Spinal cord (tissue), 10 donors: Measurements from ENCODE around the gene MDK. TPM values are rescaled to one million over a fixed set of nuclear protein-coding genes. Genes with fewer than 3 reads are reported as not detected.
"Not testable (repeated sequence)": the region's sequence is repeated elsewhere in the genome, so short reads cannot be mapped to it uniquely, and the experiment has no call there.

Experiments used
- DNase-seq, 6 donors: peaks; one replicate each; pipeline versions ENCODE4 v3.0.0 to v3.0.0-alpha.2; 2013 to 2015; ENCODE audit warnings: low spot score in 6 of 6, low read depth in 4 of 6
- H3K27ac ChIP-seq: one replicate; pipeline ENCODE4 v1.5.1; 2013; ENCODE audit warnings: low read depth, low read length, control low read depth
- H3K27me3 ChIP-seq: one replicate; pipeline ENCODE4 v1.6.1; 2013; ENCODE audit warnings: low read length; ENCODE audit not compliant: control insufficient read depth, insufficient read depth
- H3K36me3 ChIP-seq: one replicate; pipeline ENCODE4 v1.6.1; 2013; ENCODE audit warnings: low read length; ENCODE audit not compliant: control insufficient read depth, insufficient read depth
- H3K4me1 ChIP-seq: one replicate; pipeline ENCODE4 v1.6.1; 2013; ENCODE audit warnings: low read length; ENCODE audit not compliant: control insufficient read depth, insufficient read depth
- H3K4me3 ChIP-seq: one replicate; pipeline ENCODE4 v1.5.1; 2013; ENCODE audit warnings: low read depth, low read length, control low read depth
- H3K9me3 ChIP-seq: one replicate; pipeline ENCODE4 v1.6.1; 2013; ENCODE audit warnings: low read length; ENCODE audit not compliant: control insufficient read depth, insufficient read depth
- WGBS: methylation state at CpG from one replicate; pipeline ENCODE4 v1.1.5; 2013; ENCODE audit warnings: missing lambda C conversion rate; ENCODE audit not compliant: insufficient coverage; 5-methylcytosine and 5-hydroxymethylcytosine counted together
- polyA plus RNA-seq, 2 donors: library from polyadenylated mRNA; unstranded; fragments of 120-200 nt; gene quantifications; one replicate each; pipeline ENCODE4 v1.2.1, GENCODE V29; 2013; ENCODE audit not compliant: insufficient read length in 2 of 2
- total RNA-seq, 2 donors: library from RNA; depleted of rRNA in 1 of 2; stranded (reverse); fragments of 120-200 nt in 1 of 2; fragments of >200 nt in 1 of 2; gene quantifications; one replicate each; pipeline versions ENCODE4 v1.2.3 to v1.2.4, GENCODE V29; 2013 to 2014
- donor health status: healthy.

The MDK gene
- total and polyA plus RNA-seq, 4 donors: 47.0 to 423 (median 259) TPM

DNA sequence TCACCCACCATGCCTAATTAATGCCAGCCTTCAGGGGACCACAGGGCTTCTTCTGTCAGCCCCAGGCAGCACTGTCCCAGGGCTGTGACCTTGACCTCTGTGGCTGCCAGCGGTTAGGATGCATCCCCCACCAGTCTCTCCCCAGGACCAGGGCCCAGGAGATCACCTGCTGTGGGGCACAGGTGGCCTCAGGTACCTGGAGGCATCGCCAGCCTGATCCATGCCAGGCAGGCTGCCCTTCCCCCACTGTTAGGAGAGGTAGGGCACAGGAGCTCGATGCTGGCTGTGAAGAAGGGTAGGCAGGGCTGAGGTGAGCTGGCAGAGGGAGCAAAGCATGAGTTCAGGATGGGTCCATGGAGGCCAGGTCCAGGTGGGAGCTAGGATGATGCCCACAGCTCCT lies 16.7 kb upstream of the MDK start:
- peaks cover 76% of the 10 kb centered on the region for H3K36me3 ChIP-seq
- H3K27me3 ChIP-seq: no peaks in the 10 kb centered on the region
- H3K27ac ChIP-seq: no peak overlapping the region
- H3K4me3 ChIP-seq: no peak overlapping the region
- WGBS: 93% methylated on average over 3 of the region's 3 CpGs
- no peaks in the 10 kb centered on the region for H3K9me3 ChIP-seq
- peaks cover 56% of the 10 kb centered on the region for H3K4me1 ChIP-seq
- no peak for DNase-seq

DNA sequence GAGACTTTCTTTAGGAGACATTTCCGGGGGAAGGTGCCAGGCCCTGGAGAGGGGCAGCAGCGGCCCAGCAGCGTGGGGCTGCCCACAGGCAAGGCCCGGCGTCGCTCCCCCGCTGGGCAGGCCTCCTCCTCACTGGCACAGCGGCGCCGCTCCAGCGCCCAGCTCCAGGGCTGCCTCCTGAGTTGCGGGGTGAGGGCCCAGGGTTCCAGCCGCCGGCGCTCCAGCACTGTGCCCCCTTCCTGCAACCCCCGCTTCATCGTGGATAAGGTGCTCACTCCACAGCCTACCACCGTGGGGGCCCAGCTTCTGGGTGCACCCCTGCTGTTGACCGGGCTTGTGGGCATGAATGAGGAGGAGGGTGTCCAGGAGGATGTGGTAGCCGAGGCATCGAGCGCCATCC lies 15.2 kb upstream of the MDK start:
- Histone ChIP-seq H3K9me3 (no peaks in the 10 kb centered on the region), H3K36me3 (peaks cover 83% of the 10 kb centered on the region), H3K4me1 (peaks cover 60% of the 10 kb centered on the region), H3K4me3 (no peak overlapping the region), H3K27me3 (no peaks in the 10 kb centered on the region), H3K27ac (no peak overlapping the region)
- DNase-seq: no peak
- WGBS: 87% methylated on average over 19 of the region's 22 CpGs

DNA sequence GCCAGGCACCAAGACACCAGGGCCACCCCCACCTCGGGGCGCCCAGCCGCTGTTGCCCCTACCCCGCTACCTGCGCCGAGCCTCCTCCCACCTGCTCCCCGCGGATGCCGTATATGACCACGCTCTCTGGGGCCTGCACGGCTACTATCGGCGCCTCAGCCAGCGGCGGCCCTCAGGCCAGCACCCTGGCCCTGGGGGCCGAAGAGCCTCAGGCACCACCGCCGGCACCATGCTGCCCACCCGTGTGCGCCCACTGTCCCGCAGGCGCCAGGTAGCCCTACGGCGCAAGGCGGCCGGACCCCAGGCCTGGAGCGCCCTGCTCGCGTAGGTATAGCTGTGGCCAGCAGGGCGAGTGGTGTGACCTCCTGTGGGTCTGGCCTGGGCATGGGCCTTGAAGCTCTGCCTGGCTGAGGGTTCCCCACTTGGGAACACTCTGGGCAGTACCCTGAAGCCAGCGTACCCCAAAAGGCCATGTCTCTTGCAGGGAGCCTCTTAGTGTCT lies 14.8 kb upstream of the MDK start:
- no peaks in the 10 kb centered on the region for H3K9me3 ChIP-seq
- no peak overlapping the region for H3K27ac ChIP-seq
- no peak for DNase-seq
- peaks cover 84% of the 10 kb centered on the region for H3K36me3 ChIP-seq
- no peak overlapping the region for H3K4me3 ChIP-seq
- H3K4me1 ChIP-seq: peaks cover 56% of the 10 kb centered on the region
- no peaks in the 10 kb centered on the region for H3K27me3 ChIP-seq
- WGBS: 92% methylated on average over 30 of the region's 31 CpGs

DNA sequence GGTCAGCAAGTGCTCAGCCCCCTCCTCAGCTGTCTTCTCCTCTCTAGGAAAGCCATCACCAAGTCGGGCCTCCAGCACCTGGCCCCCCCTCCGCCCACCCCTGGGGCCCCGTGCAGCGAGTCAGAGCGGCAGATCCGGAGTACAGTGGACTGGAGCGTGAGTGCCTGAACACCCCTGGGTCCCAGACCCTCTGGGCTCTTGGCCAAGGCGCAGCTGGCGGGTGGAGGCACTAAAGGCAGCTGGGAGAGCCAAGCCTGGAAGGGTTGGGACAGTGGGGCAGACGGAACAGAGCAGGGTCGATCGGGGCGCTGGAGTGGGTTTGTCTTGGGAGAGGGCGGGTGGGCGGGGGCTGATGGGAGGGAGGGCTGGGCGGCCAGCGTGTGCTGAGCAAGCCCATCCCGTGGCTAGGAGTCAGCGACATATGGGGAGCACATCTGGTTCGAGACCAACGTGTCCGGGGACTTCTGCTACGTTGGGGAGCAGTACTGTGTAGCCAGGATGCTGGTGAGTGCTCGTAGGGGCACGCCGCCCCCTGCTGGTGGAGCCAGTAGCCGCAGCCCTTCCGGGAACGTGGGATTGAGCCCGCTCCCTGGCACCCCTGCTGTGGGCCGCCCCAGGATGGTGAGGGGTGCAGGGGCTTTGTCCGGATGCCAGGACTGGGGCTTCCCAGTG lies 14.1 kb upstream of the MDK start:
- WGBS: 22% methylated on average over 23 of the region's 32 CpGs
- DNase-seq: peak in 2 of 6 donors; percentile 63 to 66
- Histone ChIP-seq H3K4me3 (no peak overlapping the region), H3K36me3 (peaks cover 85% of the 10 kb centered on the region), H3K9me3 (no peaks in the 10 kb centered on the region), H3K27me3 (no peaks in the 10 kb centered on the region), H3K27ac (no peak overlapping the region), H3K4me1 (peaks cover 49% of the 10 kb centered on the region)

DNA sequence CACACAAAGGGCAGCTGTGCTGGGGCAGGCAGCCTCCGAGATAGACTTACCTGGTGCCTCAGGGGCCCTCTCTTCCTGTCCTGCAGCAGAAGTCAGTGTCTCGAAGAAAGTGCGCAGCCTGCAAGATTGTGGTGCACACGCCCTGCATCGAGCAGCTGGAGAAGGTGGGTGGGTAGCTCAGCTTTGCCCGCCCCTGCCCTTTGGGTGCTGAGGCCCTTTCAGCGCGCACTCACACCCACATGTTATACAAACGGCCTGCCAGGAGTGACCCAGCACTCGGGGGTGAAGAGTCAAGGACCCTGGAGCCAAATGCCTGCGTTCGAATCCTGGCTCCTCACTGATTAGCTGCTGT lies 13.6 kb upstream of the MDK start:
- H3K9me3 ChIP-seq: no peaks in the 10 kb centered on the region
- H3K36me3 ChIP-seq: peaks cover 85% of the 10 kb centered on the region
- H3K27me3 ChIP-seq: no peaks in the 10 kb centered on the region
- H3K27ac ChIP-seq: no peak overlapping the region
- 83% methylated on average over 9 of the region's 12 CpGs for WGBS
- no peak for DNase-seq
- no peak overlapping the region for H3K4me3 ChIP-seq
- H3K4me1 ChIP-seq: peaks cover 44% of the 10 kb centered on the region

DNA sequence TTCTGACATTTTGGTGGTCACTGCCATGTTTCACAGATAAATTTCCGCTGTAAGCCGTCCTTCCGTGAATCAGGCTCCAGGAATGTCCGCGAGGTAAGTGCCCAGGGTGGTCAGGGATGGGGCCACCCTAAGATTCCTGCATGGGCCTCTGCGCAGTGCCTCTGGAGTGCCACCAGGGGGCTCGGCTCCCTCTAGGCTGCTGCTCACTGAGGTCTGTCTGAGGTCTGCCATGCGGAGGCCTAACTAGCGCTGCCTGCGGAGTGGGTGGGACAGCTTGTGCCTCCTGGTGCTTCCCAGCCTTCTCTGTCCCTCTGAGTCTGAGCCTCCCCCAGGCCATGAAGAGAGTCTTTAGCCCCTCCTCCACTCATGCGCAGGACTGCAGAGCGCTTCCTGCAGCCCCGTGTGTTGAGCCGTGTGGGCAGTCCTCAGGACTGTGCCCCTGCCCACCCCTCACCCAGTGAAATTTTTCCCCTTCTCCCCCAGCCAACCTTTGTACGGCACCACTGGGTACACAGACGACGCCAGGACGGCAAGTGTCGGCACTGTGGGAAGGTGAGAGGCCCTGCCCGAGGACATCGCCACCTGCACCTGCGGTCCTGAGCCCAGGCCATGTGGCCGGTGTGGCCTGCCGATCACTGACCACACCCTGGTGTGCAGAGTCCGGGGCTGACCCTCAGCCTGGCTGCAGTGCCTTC lies 11.9 kb upstream of the MDK start:
- H3K4me1 ChIP-seq: peaks cover 31% of the 10 kb centered on the region

DNA sequence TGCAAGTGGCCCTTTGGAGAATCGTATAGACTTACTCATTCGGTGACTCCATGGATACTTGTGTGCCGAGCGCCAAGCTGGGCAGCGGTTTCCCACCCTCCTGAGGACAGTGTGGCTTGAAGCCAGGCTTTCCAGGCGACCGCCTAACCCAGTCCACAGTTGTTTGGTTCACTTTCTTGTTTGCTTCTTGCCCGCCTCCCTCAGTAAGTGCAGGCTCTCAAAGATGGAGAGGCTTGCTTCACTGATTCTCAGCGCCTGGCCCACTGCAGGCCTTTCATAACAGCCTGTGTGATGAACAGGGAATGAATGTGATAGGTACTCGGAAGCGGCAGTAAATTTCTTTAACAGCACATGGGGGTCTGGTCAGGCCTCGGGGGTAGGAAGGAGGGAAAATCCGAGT lies 11.2 kb upstream of the MDK start:
- Histone ChIP-seq H3K27ac (no peak overlapping the region), H3K4me1 (peaks cover 29% of the 10 kb centered on the region), H3K9me3 (no peaks in the 10 kb centered on the region), H3K27me3 (no peaks in the 10 kb centered on the region), H3K36me3 (peaks cover 87% of the 10 kb centered on the region), H3K4me3 (no peak overlapping the region)
- 42% methylated on average over 12 of the region's 13 CpGs for WGBS
- DNase-seq: no peak

More for the DNA sequence above, 11.9 kb upstream of the MDK start:
- peaks cover 86% of the 10 kb centered on the region for H3K36me3 ChIP-seq
- 58% methylated on average over 20 of the region's 25 CpGs for WGBS
- no peak overlapping the region for H3K4me3 ChIP-seq
- no peaks in the 10 kb centered on the region for H3K9me3 ChIP-seq
- H3K27me3 ChIP-seq: no peaks in the 10 kb centered on the region
- DNase-seq: peak in 2 of 6 donors; percentile 64 to 73
- H3K27ac ChIP-seq: no peak overlapping the region

DNA sequence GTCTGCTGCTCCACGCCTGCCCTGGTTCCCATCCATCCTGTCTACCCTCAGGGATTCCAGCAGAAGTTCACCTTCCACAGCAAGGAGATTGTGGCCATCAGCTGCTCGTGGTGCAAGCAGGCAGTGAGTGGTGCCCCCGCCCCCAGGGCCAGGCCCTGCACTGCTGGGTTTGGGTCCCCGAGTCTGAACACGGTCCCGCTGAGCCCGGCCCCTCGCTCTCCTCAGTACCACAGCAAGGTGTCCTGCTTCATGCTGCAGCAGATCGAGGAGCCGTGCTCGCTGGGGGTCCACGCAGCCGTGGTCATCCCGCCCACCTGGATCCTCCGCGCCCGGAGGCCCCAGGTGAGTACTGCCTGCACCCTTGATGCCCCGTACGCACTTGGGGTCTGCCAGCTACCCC lies 10.2 kb upstream of the MDK start:
- 94% methylated on average over 19 of the region's 19 CpGs for WGBS
- H3K4me3 ChIP-seq, H3K27ac ChIP-seq, H3K9me3 ChIP-seq, DNase-seq, H3K27me3 ChIP-seq: not testable (repeated sequence)
- Histone ChIP-seq H3K4me1 (peaks cover 29% of the 10 kb centered on the region), H3K36me3 (peaks cover 89% of the 10 kb centered on the region)

DNA sequence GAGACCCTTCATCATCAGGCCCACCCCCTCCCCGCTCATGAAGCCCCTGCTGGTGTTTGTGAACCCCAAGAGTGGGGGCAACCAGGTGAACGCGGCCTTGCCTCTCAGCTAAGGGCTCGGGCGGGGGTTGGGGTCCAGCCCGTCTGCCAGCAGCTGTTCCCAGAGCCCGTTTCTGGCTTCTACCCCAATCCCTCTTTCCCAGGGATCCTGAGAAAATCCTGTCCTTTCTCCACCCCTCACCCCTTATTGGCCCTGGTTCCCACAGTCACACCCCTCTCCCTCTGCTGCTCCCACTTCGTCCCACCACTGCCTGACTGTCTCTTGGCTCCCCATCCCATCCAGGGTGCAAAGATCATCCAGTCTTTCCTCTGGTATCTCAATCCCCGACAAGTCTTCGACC lies 9.4 kb upstream of the MDK start:
- Histone ChIP-seq H3K9me3 (no peaks in the 10 kb centered on the region), H3K27ac (no peak overlapping the region), H3K27me3 (no peaks in the 10 kb centered on the region), H3K36me3 (peaks cover 89% of the 10 kb centered on the region), H3K4me3 (no peak overlapping the region), H3K4me1 (peaks cover 26% of the 10 kb centered on the region)
- DNase-seq: no peak
- WGBS: 83% methylated on average over 7 of the region's 10 CpGs

DNA sequence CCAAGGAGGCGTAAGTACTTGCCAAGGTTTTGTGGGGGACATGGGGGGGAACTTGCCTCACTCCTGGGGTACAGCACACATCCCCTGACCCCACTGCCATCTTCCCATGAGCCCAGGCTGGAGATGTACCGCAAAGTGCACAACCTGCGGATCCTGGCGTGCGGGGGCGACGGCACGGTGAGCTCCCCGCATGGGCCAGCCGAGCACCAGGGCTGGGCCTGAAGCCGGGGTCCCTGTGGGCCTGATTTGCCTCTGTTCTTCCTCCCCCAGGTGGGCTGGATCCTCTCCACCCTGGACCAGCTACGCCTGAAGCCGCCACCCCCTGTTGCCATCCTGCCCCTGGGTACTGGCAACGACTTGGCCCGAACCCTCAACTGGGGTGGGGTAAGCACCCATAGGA lies 9.0 kb upstream of the MDK start:
- not testable (repeated sequence) for H3K4me3 ChIP-seq, DNase-seq, H3K27ac ChIP-seq, H3K9me3 ChIP-seq, H3K27me3 ChIP-seq
- 95% methylated on average over 13 of the region's 15 CpGs for WGBS
- Histone ChIP-seq H3K4me1 (peaks cover 21% of the 10 kb centered on the region), H3K36me3 (peaks cover 91% of the 10 kb centered on the region)
